ENCODE measurements around the gene ATP2A2.
"Not testable (repeated sequence)": the region's sequence is repeated elsewhere in the genome, so short reads cannot be mapped to it uniquely, and the experiment has no call there.

Gene ATP2A2

DNA sequence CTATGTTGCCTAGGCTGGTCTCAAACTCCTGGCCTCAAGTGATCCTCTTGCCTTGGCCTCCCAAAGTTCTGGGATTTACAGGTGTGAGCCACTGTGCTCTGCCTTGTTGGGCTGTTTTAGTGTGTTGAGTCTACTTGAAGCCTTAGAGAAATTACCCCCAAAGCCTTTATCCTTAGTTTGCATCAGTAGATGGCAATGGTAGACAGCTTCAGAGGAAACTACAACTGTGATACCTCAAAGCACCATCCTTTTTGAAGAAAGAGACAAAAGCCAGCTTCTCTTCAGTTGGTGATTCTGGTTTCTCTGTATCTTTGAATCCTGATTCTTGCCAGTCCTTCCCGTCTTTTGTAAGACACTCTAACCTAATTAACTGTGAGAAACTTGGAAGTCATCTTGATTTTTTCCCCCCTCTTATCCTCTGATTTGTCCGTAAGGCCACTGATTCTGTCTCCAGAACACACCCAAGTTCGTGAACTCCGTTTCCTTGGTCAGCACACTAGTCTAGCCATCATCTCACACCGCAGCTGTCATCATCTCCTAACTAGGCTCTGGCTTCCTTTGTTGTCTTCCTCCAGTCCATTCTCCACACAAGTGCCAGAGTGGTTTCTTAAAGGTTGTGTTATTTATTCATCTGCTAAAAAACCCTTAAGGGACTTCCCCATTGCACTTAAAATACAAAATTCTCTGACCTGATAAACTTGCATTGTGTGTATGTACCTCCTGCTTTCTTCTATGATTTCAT is 20.2 kb downstream of the ATP2A2 start:
- DNase-seq (ENCODE audit: low spot score): no peak

DNA sequence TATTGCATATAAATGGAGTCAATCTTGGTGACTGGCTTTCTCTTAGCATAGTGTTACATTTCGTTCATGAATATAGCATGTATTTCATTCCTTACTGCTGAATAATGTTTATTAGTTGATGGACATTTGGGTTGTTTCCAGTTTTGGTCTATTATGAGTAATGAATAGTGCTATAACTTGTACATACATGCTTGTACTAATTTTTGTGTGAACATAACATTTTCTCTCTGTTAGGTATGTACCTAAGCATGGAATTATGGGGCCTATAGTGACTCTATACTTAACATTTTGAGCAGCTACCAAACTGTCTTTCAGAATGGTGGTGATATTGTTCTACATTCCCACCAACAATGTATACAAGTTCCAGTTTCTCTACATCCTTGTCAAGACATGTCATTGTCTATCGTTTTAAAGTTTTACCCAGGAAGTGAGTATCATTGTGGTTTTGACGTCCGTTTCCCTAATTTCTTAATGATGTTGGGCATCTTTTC is 23.1 kb downstream of the ATP2A2 start:
- DNase-seq (ENCODE audit: low spot score): no peak

DNA sequence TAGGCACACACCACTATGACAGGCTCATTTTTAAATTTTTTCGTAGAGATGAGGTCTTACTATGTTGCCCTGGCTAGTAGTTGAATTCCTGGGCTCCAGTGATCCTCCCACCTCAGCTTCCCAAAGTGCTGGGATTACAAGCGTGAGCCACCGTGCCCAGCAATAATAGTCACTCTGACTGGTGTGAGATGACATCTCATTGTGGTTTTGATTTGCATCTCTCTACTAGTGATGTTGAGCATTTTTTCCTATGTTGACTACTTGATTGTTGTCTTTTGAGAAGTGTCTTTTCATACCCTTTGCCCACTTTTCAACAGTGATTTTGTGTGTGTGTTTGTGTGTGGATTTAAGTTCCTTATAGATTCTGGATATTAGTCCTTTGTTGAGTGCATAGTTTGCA is 26.3 kb downstream of the ATP2A2 start:
- no peak for DNase-seq (ENCODE audit: low spot score)

DNA sequence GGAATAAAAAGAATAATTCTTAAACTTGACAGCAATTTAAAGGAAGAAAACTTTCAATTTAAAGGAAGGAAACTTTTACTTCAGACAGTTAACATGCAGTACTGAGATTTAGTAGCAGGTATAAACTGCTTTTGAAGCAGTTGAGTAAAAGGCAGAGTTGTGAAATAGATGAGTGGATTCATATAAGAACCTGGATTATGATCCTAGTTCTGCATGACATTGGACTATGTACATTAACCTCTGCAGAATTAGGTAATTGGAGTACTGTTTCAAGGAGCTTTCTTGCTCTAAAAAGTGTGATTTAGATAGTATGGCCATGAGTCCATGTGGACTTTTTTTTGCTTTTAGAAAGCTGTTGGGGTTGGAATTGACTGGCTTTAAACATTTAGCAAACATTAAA is 29.7 kb downstream of the ATP2A2 start:
- DNase-seq (ENCODE audit: low spot score): no peak

DNA sequence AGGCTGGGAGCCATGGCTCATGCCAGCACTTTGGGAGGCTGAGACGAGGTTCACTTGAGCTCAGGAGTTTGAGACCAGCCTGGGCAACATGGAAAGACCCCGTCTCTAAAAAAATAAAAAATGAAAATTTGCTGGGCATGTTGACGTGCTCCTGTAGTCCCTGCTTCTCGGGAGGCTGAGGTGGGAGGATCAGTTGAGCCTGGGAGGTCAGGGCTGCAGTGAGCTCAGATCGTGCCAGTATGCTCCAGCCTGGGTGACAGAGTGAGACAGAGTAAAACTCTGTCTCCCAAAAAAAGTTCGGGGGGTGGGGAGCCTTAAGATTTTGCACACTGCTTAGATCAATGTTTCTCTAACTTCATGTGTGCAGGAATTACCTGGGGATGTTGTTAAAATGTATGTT is 30.9 kb downstream of the ATP2A2 start:
- DNase-seq (ENCODE audit: low spot score): no peak

DNA sequence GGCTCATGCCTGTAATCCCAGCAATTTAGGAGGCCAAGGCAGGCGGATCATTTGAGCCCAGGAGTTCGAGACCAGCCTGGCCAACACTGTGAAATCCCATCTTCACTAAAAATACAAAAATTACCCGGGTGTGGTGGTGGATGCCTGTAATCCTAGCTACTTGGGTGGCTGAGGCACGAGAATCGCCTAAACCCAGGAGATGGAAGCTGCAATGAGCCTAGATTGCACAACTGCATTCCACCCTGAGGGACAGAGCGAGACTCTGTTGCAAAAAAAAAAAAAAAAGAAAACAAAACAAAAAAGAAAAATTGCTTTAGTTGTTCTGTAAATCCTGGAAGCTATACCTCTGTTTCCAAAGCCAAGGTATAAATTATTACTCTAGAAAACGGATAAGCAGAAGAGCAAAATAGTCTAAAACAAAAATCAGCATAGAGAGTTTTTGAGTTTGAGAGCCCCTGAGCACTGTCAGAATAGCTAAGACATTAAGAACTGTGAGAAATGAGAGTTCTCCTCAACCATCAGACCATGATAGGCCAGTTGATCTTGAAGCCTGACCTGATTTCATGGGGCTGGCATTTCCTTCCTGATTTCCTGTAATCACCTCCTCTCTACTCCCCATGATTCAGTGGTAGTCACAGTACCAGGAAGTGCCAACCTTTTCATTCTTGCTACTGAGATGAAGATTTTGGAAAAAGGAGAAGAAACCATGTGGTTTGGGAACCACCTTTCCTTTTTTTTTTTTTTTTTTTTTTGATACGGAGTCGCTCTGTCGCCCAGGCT is 31.7 kb downstream of the ATP2A2 start:
- peak; percentile 61 for DNase-seq (ENCODE audit: low spot score)

DNA sequence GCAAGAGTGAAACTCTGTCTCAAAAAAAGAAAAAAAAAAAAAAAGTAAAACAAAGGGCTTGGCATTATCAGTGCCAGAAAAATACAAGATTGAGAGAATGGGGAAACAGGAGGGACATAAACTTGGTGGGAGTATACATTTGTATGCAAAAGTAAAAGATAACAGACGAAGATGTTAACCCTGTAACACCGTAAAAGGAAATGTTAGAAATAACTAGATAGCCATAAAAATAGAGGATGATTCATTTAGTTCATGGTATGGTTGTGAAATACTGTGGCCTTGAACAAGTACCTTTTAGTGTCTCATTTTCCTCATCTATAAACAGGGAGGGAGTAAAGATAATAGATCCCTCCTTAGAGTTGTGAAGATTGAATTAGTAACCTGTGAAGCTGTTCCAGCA is 33.3 kb downstream of the ATP2A2 start:
- no peak for DNase-seq (ENCODE audit: low spot score)

DNA sequence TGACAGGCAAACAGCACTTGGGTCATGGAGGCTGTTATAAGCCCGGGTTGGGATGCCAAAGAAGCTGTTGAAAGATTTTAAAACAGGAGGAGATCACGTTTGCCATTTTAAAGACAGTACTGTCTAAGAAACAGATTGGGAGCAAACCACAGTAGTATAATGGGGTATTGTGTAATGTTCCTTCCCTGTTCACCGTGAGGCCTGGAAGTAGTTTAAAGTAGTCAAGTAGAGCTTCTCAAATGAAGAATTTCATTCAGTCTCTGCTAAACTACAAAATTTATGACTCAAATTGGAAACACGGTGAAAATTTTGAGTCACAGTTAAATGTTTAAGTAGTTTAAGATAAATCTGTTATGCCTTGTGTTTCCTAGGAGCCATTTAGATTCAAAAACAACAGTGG is 35.8 kb downstream of the ATP2A2 start:
- DNase-seq (ENCODE audit: low spot score): no peak

DNA sequence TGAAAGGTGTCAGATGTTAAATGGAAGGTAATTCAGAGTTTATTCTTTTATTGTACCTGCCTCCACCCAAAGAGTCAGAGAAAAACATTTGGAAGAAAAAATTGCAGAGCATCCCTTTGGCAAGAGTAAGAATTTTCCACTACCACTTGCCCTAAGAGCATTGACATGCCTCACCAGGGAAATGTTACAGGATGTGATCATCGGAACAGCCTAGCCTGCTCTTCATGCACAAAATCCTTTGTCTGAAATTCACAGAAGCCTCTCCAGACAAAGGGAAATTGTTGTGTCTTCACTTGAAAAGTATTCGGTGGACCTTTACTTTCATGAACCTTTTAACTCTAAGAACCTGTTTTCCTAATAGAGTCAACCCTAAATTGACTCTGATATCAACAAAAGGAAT is 36.9 kb downstream of the ATP2A2 start:
- DNase-seq (ENCODE audit: low spot score): no peak

DNA sequence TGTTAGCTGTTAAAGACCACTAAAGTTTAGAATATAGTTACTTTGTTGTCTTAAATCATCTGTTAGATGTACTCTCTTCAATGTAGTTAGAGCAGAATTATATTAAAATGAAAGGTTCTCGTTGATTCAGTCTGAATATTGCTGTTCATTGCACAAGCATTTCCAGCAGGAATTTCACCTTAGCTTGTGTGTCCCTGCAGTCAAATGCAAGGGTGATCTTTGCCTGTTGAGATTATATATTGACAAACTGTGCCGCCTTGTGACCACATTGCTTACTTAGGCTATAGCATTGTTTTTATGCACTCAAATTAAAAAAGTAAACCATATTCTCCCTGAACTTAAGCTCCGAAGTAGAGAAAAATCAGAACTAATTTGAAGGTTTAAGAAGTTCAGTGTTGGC is 39.5 kb downstream of the ATP2A2 start:
- no peak for DNase-seq (ENCODE audit: low spot score)

DNA sequence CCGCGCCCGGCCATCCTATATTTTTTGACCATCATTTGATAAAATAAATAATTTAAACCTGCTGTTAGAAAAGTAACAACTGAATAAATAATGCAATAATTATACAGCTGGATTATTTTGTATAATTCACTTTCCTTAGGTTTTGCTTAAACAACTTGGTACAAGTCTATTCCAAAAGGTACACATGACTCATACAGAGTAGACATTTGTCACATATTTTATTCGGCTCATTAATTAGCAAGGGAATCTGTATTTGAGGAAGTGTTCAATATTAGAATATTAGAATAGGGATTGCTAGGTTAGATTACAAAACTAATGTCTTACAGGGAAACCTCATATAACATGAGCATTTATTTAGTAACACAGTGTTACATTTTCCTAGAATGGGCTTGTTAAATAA is 48.7 kb downstream of the ATP2A2 start:
- DNase-seq (ENCODE audit: low spot score): no peak

DNA sequence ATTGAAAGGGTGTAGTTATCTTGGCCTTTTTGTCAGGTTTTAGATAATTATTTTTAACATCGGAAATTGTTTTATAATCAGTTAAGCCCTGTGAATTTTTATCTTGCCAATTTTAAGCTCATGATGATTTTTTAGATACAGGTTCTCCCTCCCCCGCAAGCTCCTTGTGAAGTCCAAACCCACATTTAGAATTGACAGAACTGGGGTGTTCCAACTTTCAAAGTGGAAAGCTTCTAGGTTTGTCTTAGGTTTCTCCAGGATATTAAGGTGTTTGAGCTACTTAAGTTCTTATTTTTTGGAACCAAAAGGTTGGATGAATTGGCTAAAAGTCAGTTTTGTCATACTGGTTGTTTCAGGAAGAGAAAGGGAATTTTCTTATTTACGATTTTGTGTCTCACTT is 49.1 kb downstream of the ATP2A2 start:
- DNase-seq (ENCODE audit: low spot score): no peak

DNA sequence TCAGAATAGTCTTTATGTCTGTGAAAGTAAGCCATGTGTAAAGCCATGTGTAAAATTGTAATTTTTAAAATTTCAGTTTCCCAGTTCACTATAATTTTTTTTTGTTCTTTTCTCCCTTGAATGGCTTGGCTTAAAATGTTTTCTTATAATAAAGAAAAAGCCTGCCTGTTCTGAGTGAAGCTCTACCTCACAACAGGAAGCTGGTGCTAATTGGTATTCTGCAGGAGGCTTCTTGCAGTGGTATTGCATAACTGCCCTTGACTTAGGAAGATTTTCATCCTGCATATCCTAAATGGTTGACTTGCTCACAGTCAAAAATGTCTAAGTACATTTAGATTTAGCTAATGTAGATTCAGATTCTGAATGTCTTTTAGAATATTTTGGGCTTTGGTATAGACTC is 49.5 kb downstream of the ATP2A2 start:
- no peak for DNase-seq (ENCODE audit: low spot score)

DNA sequence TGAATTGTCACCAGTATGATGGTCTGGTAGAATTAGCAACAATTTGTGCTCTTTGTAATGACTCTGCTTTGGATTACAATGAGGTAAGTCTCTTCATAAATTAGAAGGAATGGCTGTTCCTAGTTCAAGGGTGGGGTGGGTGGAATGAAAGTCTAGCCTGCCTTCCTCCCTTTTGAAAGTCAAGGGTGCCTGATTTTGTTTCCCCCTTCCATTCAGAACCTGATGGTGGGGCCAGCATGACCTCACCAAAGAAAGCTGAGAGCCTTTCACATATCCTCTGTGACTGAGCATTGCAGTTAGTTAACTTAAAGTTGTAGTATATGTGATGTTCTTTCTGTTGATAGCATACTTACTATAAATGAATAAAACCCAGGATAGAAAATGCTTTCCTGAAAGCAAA is 52.2 kb downstream of the ATP2A2 start:
- no peak for DNase-seq (ENCODE audit: low spot score)

DNA sequence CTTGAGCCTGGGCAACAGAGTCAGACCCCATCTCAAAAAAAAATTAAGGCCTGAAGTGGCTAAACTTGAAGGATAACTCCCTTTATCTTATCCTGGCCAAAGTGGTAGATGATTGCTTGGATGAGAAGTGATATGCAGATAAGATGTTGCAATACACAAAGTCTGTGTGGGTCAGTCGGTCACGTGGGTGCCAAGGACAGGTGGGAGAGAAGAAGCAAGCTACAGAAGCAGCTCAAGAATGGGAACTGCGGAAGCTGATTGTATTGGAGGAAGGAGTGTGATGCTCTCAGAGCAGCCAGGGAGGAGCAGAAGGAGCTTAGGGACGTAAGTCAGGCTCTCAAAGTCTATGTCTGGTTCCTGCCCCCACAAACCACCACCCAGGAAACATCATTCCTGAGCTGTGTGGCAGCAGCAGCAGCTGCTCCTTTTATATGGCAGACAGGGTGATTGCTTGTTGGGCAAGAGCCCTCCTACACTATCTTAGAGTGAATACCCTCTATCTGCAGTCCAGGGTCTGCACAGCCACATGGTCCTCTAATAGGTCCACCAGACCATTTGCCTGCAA is 54.5 kb downstream of the ATP2A2 start:
- no peak for DNase-seq (ENCODE audit: low spot score)

DNA sequence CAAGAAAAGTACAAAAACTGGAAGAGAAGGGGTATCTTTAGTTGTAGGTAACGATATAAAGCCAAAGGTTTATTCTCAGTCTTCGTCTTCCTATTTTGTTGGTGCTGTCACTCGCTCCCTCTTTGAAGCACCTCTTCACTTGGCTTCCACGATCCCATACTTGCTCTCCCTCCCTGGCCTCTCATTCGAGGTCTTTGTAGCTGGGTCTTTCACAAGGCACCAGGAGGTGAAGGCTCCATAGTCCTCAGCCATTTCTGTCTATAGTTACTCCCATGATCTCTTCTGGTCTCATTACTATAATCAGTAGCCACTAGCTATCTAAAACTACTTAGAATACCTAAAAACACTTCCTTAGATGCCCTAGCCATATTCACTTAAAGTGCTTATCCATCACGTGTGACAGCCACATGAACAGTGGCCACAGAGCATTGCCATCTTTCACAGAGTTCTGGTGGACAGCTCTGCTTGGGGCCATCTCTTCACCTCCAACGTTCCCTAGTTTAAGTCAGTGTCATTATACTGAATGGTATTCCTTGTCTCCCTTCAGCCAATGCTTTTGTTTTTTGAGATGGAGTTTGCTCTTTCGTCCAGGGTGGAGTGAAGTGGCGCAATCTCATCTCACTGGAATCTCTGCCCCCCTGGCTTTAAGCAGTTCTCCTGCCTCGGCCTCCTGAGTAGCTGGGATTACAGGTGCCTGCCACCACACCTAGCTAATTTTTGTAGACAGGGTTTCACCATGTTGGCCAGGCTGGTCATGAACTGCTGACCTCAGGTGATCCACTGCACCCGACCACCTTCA is 57.1 kb downstream of the ATP2A2 start:
- no peak for DNase-seq (ENCODE audit: low spot score)

DNA sequence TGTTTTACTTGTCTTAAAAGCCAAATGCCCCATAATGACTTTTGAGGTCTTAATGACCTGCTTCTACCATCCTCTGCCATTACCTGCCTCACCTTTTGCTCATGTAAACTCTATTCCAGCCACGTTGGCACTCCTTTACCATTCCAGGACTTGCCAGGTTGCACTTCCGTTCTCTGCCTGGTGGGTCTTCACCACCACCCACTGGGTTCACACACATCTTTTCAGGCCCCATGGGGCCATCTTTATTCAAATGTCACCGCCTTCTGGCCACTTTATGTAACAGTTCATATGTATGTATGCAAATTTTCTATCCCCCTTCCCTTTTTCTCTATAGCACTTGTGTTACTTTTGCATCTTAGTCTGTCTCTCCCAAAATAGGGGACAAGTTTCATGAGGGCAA is 57.7 kb downstream of the ATP2A2 start:
- no peak for DNase-seq (ENCODE audit: low spot score)

DNA sequence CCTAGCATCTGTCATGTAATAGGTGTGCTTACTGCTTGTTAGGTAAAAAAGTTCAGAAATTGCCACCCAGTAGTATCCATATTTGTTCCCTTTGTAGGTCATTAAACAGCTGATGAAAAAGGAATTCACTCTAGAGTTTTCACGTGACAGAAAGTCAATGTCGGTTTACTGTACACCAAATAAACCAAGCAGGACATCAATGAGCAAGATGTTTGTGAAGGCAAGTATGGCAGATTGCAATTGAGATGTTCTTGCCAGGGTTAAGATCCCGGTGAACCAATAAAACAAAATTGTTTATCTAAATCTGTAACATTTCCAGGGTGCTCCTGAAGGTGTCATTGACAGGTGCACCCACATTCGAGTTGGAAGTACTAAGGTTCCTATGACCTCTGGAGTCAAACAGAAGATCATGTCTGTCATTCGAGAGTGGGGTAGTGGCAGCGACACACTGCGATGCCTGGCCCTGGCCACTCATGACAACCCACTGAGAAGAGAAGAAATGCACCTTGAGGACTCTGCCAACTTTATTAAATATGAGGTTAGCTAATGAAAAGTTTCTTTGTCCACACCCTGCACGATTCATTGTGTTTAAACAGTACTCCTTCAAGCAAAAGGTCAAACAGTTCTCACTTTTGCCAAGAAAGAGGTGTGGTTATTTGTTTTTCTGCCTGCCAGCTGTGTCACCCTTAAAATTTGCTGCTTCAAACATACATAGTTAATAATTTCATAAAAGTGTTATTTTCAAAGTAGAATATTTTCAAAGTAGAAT is 58.3 kb downstream of the ATP2A2 start:
- DNase-seq (ENCODE audit: low spot score): no peak

DNA sequence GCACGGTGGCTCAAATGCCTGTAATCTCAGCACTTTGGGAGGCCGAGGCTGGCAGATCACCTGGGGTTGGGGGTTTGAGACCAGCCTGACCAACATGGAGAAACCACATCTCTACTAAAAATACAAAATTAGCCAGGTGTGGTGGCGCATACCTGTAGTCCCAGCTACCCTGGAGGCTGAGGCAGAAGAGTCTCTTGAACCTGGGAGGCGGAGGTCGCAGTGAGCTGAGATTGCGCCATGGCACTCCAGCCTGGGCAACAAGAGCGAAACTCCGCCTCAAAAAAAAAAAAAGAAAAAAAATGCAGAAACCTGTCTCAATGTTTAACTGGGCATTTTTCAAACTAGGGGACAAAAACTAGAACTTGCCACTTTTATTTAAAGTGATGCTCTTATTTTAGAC is 59.2 kb downstream of the ATP2A2 start:
- DNase-seq (ENCODE audit: low spot score): not testable (repeated sequence)

DNA sequence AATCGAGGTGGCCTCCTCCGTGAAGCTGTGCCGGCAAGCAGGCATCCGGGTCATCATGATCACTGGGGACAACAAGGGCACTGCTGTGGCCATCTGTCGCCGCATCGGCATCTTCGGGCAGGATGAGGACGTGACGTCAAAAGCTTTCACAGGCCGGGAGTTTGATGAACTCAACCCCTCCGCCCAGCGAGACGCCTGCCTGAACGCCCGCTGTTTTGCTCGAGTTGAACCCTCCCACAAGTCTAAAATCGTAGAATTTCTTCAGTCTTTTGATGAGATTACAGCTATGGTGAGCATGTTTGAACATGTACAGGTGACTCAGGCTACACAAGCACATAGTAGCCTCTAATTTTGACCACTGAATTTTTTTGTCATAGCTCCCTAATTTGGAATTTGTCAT is 59.7 kb downstream of the ATP2A2 start:
- DNase-seq (ENCODE audit: low spot score): no peak

DNA sequence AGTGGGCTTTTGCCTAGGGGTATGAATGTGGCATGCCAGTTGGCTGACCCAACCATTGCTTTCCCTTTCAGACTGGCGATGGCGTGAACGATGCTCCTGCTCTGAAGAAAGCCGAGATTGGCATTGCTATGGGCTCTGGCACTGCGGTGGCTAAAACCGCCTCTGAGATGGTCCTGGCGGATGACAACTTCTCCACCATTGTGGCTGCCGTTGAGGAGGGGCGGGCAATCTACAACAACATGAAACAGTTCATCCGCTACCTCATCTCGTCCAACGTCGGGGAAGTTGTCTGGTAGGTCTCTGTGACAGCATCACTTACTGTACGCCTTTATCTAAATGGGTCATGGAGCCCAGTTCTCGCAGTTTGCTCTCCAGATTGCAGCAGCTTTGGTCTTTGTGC is 61.1 kb downstream of the ATP2A2 start:
- no peak for DNase-seq (ENCODE audit: low spot score)

DNA sequence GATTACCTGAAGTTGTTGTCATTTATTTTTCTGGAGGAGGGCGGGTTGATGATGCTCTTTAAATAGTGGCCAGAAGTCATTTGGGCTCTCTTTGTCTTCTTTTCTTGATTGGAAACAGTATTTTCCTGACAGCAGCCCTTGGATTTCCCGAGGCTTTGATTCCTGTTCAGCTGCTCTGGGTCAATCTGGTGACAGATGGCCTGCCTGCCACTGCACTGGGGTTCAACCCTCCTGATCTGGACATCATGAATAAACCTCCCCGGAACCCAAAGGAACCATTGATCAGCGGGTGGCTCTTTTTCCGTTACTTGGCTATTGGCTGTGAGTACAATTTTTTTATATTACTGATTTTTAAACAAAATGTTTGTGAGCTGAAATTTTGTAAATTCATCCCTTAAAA is 62.1 kb downstream of the ATP2A2 start:
- no peak for DNase-seq (ENCODE audit: low spot score)
